T-helper 17 cell (primary cell): Measurements from ENCODE around the gene SDR42E1. TPM values are rescaled to one million over a fixed set of nuclear protein-coding genes. Genes with fewer than 3 reads are reported as not detected.

ENCODE experiments used
- ATAC-seq: fragments of 150-1000 bp; cut with Tn5 transposase; 2 replicates; pipeline ENCODE4 v1.10.0; 2021; ENCODE audit warnings: mild to moderate bottlenecking, moderate library complexity
- DNase-seq, 3 donors: peaks; one replicate each; pipeline versions ENCODE4 v3.0.0 to v3.0.0-alpha.2; 2020 to 2021
- H3K9me3 ChIP-seq: one replicate; pipeline ENCODE4 v1.7.0; 2013; ENCODE audit warnings: low read length, mild to moderate bottlenecking; ENCODE audit not compliant: control insufficient read depth, poor library complexity, severe bottlenecking
- H3K27ac Mint-ChIP-seq: one replicate; pipeline ENCODE4 v1.8.0; 2022; ENCODE audit warnings: mild to moderate bottlenecking, moderate library complexity, mixed read lengths
- H3K27me3 Mint-ChIP-seq: one replicate; pipeline ENCODE4 v1.8.0; 2022; ENCODE audit warnings: mixed read lengths
- H3K36me3 Mint-ChIP-seq: one replicate; pipeline ENCODE4 v1.8.0; 2022; ENCODE audit warnings: low read depth, mixed read lengths
- H3K4me1 Mint-ChIP-seq: one replicate; pipeline ENCODE4 v1.8.0; 2022; ENCODE audit warnings: mild to moderate bottlenecking, mixed read lengths
- H3K4me3 Mint-ChIP-seq: one replicate; pipeline ENCODE4 v1.8.0; 2022; ENCODE audit warnings: mild to moderate bottlenecking, moderate library complexity, mixed read lengths
- total RNA-seq, 4 donors: library from RNA in 2 of 4; stranded (reverse) in 2 of 4; gene quantifications; one replicate each; pipeline ENCODE4 v1.2.3 and lab custom pipeline; 2022 to 2026

SDR42E1 gene
- total RNA-seq, 2 donors from 2014 or later = 4.9 TPM

GRCh38 chr16:81939164-81940056, 71.9 kb downstream of the SDR42E1 start:
- ATAC-seq (no peak), DNase-seq (no peak)
- no peaks in the 10 kb centered on the region for H3K36me3 Mint-ChIP-seq
- no peak overlapping the region for H3K27ac Mint-ChIP-seq
- no peak overlapping the region for H3K4me3 Mint-ChIP-seq
- peaks cover 11% of the 10 kb centered on the region for H3K27me3 Mint-ChIP-seq
- H3K9me3 ChIP-seq = no peaks in the 10 kb centered on the region
- peaks cover 2% of the 10 kb centered on the region for H3K4me1 Mint-ChIP-seq

Other genes with a start within 250 kb of the SDR42E1 start
- gene PLCG2, start 232.2 kb downstream of the SDR42E1 start, total RNA-seq = 10 to 100 TPM in 1 of 2 donors, 1 to 10 TPM in 1; 4.2 to 16.2 TPM
- not detected for gene HSD17B2, start 23.8 kb upstream of the SDR42E1 start, total RNA-seq
- 10 to 100 TPM; 15.5 to 17.2 TPM for gene MPHOSPH6, start 158.8 kb upstream of the SDR42E1 start, total RNA-seq